BE2C (cell line): ENCODE results near the gene DPPA4.

Experiments
- DNase-seq: peaks from one replicate; pipeline ENCODE4 v3.0.0-alpha.2; 2020
- H3K27me3 ChIP-seq: fragments of 250-450 bp; sonication (Bioruptor Pico); 2 replicates; pipeline ENCODE4 v1.5.1; 2020; ENCODE audit warnings: mild to moderate bottlenecking
- H3K36me3 ChIP-seq: fragments of 250-450 bp; sonication (Bioruptor Pico); 2 replicates; pipeline ENCODE4 v1.5.1; 2020; ENCODE audit warnings: mild to moderate bottlenecking
- H3K4me1 ChIP-seq: fragments of 250-450 bp; sonication (Bioruptor Pico); 2 replicates; pipeline ENCODE4 v1.5.1; 2020
- H3K4me3 ChIP-seq: 2 replicates; pipeline ENCODE4 v1.5.1; 2011; ENCODE audit warnings: low read depth, low read length
- H3K9me3 ChIP-seq: fragments of 250-450 bp; sonication (Bioruptor Pico); 2 replicates; pipeline ENCODE4 v1.5.1; 2020
- CTCF ChIP-seq: IDR thresholded peaks from 2 replicates; pipeline ENCODE4 v1.5.1; 2012; ENCODE audit warnings: mild to moderate bottlenecking, low read depth, low read length

Gene DPPA4

GRCh38 chr3:109313061-109313460, 24.3 kb downstream of the DPPA4 start:
- DNase-seq = no peak
- H3K4me3 ChIP-seq = no peak overlapping the region
- H3K9me3 ChIP-seq = no peaks in the 10 kb centered on the region
- no peaks in the 10 kb centered on the region for H3K36me3 ChIP-seq
- no peaks in the 10 kb centered on the region for H3K4me1 ChIP-seq
- no peaks in the 10 kb centered on the region for H3K27me3 ChIP-seq
- no peak for TF ChIP-seq CTCF

- no peak for DNase-seq
- H3K4me3 ChIP-seq = no peak overlapping the region
- TF ChIP-seq CTCF = no peak
- H3K27me3 ChIP-seq = no peaks in the 10 kb centered on the region
- H3K36me3 ChIP-seq = no peaks in the 10 kb centered on the region
- no peaks in the 10 kb centered on the region for H3K4me1 ChIP-seq
- H3K9me3 ChIP-seq = no peaks in the 10 kb centered on the region; the same call in 1 of the 2 replicates
These were observed 39.9 kb downstream of the DPPA4 start for GRCh38 chr3:109297496-109297895.

GRCh38 chr3:109284071-109284470, 53.3 kb downstream of the DPPA4 start:
- Histone ChIP-seq H3K27me3 (no peaks in the 10 kb centered on the region), H3K4me1 (no peaks in the 10 kb centered on the region), H3K9me3 (no peaks in the 10 kb centered on the region; the same call in 1 of the 2 replicates), H3K36me3 (no peaks in the 10 kb centered on the region), H3K4me3 (no peak overlapping the region)
- no peak for TF ChIP-seq CTCF
- DNase-seq = no peak

- no peak for TF ChIP-seq CTCF
- no peaks in the 10 kb centered on the region for H3K4me1 ChIP-seq
- H3K36me3 ChIP-seq = no peaks in the 10 kb centered on the region
- DNase-seq = no peak
- no peak overlapping the region for H3K4me3 ChIP-seq
- no peaks in the 10 kb centered on the region for H3K27me3 ChIP-seq
- H3K9me3 ChIP-seq = no peaks in the 10 kb centered on the region; the same call in 1 of the 2 replicates
These were observed 58.8 kb downstream of the DPPA4 start for GRCh38 chr3:109278546-109278945.

GRCh38 chr3:109278141-109278540, 59.2 kb downstream of the DPPA4 start:
- Histone ChIP-seq H3K4me1 (no peaks in the 10 kb centered on the region), H3K27me3 (no peaks in the 10 kb centered on the region), H3K4me3 (no peak overlapping the region), H3K9me3 (no peaks in the 10 kb centered on the region; the same call in 1 of the 2 replicates), H3K36me3 (no peaks in the 10 kb centered on the region)
- no peak for DNase-seq
- no peak for TF ChIP-seq CTCF
